Measurements from ENCODE around the gene CASP5. TPM values are rescaled to one million over a fixed set of nuclear protein-coding genes. Genes with fewer than 3 reads are reported as not detected.

Gene CASP5
- total RNA-seq, 1 donor from 2014 or later = not detected

DNA sequence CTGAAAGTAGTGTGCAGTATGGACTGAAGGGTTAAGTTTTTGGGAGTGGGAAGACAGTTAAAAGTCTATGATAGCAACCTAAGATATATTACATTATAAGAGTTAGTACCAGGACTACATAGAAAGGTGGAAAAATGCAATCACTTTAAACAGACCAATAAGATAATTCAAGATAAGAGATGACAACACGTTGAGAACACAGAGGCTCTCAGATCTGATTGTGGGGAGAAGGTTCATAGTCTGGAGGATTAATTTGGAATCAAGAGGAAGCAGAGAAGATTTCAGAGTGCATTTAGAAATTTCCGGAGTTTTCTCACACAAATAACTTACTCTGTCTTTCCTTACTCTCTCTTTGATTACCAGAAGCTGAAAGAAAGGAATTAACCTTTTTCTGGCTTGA, 441 bp downstream of the CASP5 start:
- no peak overlapping the region for H3K27ac Mint-ChIP-seq
- DNase-seq (ENCODE audit: low spot score) = no peak
- no peaks in the 10 kb centered on the region for H3K9me3 Mint-ChIP-seq
- no peaks in the 10 kb centered on the region for H3K27me3 Mint-ChIP-seq (ENCODE audit: low read depth)
- intact Hi-C loops (cut with micrococcal nuclease) = no loop called here
- no peak overlapping the region for H3K4me3 Mint-ChIP-seq (ENCODE audit: low read depth)
- peaks cover 1% of the 10 kb centered on the region for H3K4me1 Mint-ChIP-seq (ENCODE audit: low read depth)
- H3K36me3 Mint-ChIP-seq (ENCODE audit: low read depth) = peaks cover 18% of the 10 kb centered on the region

DNA sequence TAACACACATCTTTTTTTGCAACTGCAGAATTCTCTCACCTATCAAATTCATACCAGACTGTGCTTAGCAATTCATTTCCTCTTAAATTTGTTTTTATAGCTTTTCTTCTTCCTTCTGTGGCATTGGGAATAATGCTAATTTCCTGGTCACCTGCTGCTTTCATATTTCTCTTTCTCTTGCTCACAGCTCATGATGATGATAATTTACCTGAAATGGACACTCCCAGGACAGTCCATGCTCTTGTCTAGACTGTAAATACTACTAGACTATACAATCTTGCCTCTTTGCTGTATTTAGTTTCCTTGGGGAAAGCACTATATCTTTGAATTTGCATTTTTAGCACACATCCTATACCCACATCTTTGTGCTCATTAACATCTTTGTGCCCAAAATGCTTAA, 15.5 kb downstream of the CASP5 start:
- intact Hi-C loops (cut with micrococcal nuclease) = no loop called here

DNA sequence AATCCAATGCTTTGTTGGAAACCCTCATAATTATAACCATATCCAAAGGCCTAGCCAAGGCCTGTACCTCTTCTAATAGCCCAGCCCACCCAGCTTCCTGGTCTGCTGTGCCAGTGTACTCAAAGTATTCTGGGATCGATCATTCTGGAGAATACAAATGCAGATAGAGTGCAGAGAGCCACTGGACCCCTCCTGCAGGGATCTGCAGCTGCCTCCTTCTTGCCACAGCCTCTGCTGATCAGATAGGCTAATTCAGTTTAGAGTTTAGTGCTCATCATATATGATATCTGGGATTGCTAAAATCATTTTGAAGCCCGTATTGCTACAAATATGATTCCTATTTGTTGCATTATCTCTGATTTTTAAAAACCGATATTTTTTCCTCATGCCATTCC, 17.5 kb downstream of the CASP5 start:
- Mint-ChIP-seq H3K4me3 (ENCODE audit: low read depth) (no peak overlapping the region), H3K4me1 (ENCODE audit: low read depth) (peaks cover 5% of the 10 kb centered on the region), H3K9me3 (no peaks in the 10 kb centered on the region), H3K27me3 (ENCODE audit: low read depth) (peaks cover 1% of the 10 kb centered on the region), H3K36me3 (ENCODE audit: low read depth) (no peaks in the 10 kb centered on the region), H3K27ac (no peak overlapping the region)
- intact Hi-C loops (cut with micrococcal nuclease) = no loop called here
- no peak for DNase-seq (ENCODE audit: low spot score)

More for the DNA sequence above, 15.5 kb downstream of the CASP5 start:
- H3K27me3 Mint-ChIP-seq (ENCODE audit: low read depth) = peaks cover 9% of the 10 kb centered on the region
- no peaks in the 10 kb centered on the region for H3K36me3 Mint-ChIP-seq (ENCODE audit: low read depth)
- H3K27ac Mint-ChIP-seq = no peak overlapping the region
- no peak for DNase-seq (ENCODE audit: low spot score)
- no peaks in the 10 kb centered on the region for H3K9me3 Mint-ChIP-seq
- no peak overlapping the region for H3K4me3 Mint-ChIP-seq (ENCODE audit: low read depth)
- H3K4me1 Mint-ChIP-seq (ENCODE audit: low read depth) = no peaks in the 10 kb centered on the region

DNA sequence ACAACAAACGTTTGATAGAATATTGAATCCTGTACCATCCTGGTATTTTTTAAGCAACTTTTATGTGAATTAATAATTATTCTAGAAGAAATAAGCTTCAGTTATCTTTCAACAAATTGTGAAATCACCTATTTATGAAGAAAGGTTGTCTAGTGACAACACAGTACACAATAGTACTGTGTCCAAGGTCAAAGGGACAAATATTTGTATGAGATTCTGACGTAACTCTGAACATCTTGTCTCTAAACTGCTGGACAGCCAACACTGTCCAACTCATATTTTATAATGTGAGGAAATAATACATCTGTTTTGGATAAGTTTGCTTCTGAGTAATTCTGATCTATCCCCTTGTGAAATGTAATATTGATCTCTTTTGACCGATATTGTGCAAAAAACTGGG, 18.9 kb downstream of the CASP5 start:
- intact Hi-C loops (cut with micrococcal nuclease) = no loop called here
- H3K27ac Mint-ChIP-seq = no peak overlapping the region
- no peaks in the 10 kb centered on the region for H3K9me3 Mint-ChIP-seq
- no peak for DNase-seq (ENCODE audit: low spot score)
- no peaks in the 10 kb centered on the region for H3K36me3 Mint-ChIP-seq (ENCODE audit: low read depth)
- H3K4me3 Mint-ChIP-seq (ENCODE audit: low read depth) = no peak overlapping the region
- peaks cover 5% of the 10 kb centered on the region for H3K4me1 Mint-ChIP-seq (ENCODE audit: low read depth)
- peaks cover 1% of the 10 kb centered on the region for H3K27me3 Mint-ChIP-seq (ENCODE audit: low read depth)

DNA sequence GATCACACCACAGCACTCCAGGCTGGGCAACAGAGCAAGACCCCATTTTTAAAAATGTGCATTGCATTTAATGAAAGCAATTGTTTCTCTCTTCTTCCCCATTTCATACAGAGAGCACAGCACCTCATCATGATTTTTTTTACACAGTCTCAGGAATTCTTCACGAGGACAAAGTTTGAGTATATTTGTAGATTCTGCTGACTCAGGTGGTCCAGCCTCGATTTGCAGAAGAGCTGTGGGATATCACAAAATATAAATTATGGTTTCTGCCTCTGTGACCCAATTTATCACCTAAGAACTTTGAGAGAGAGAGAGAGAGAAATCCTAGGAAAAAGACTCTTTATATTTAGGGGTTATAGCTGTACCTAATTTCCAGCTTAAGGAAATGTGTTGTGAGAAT, 19.8 kb downstream of the CASP5 start:
- intact Hi-C loops (cut with micrococcal nuclease) = no loop called here
- no peak for DNase-seq (ENCODE audit: low spot score)
- Mint-ChIP-seq H3K27me3 (ENCODE audit: low read depth) (peaks cover 1% of the 10 kb centered on the region), H3K36me3 (ENCODE audit: low read depth) (no peaks in the 10 kb centered on the region), H3K4me3 (ENCODE audit: low read depth) (no peak overlapping the region), H3K27ac (no peak overlapping the region), H3K9me3 (no peaks in the 10 kb centered on the region), H3K4me1 (ENCODE audit: low read depth) (peaks cover 5% of the 10 kb centered on the region)

DNA sequence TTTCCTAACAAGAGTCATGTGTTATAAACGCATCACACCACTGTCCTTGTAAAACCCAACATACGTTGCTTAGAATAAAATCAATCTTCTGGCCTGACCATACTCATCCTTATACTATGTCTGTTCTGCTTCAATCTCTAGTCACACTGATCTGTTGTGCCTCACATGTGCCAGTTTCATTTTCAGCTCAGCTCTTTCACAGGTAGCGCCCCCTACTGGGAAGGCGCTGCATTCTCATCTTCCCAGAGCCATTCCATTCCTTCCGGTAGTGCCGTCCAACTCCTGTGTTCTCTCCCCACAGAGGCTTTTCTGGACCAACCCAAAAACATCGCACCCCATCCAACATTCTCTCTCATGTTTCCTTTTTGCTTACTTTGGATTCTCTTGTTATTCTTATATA, 22.2 kb downstream of the CASP5 start:
- peak; percentile 31 for DNase-seq (ENCODE audit: low spot score)
- H3K4me1 Mint-ChIP-seq (ENCODE audit: low read depth) = peaks cover 5% of the 10 kb centered on the region
- no peaks in the 10 kb centered on the region for H3K36me3 Mint-ChIP-seq (ENCODE audit: low read depth)
- H3K27ac Mint-ChIP-seq = no peak overlapping the region
- H3K4me3 Mint-ChIP-seq (ENCODE audit: low read depth) = no peak overlapping the region
- no peaks in the 10 kb centered on the region for H3K9me3 Mint-ChIP-seq
- H3K27me3 Mint-ChIP-seq (ENCODE audit: low read depth) = peaks cover 1% of the 10 kb centered on the region
- intact Hi-C loops (cut with micrococcal nuclease) = loop anchor here (1.0 kb wide), 1 partner anchor 391 kb away; no protein-coding TSS in a partner anchor

DNA sequence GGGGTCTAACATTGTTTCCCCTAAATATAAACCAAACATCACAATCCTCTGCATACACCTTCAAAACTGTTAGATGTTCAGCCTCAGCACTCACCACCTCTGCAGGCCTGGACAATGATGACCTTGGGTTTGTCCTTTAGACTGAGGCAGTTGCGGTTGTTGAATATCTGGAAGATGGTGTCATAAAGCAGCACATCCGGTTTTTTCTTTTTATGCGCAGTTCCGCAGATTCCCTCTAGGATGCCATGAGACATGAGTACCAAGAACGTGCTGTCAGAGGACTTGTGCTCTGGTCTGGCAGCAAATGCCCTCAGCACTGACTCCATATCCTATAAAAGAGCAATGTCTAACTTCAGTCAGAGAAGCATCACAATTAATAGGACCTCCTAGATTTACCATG, 22.8 kb downstream of the CASP5 start:
- intact Hi-C loops (cut with micrococcal nuclease) = loop anchor here (1.0 kb wide), 1 partner anchor 391 kb away; no protein-coding TSS in a partner anchor
- H3K9me3 Mint-ChIP-seq = no peaks in the 10 kb centered on the region
- H3K27me3 Mint-ChIP-seq (ENCODE audit: low read depth) = peaks cover 1% of the 10 kb centered on the region
- no peak overlapping the region for H3K4me3 Mint-ChIP-seq (ENCODE audit: low read depth)
- DNase-seq (ENCODE audit: low spot score) = no peak
- peaks cover 5% of the 10 kb centered on the region for H3K4me1 Mint-ChIP-seq (ENCODE audit: low read depth)
- H3K36me3 Mint-ChIP-seq (ENCODE audit: low read depth) = no peaks in the 10 kb centered on the region
- H3K27ac Mint-ChIP-seq = no peak overlapping the region

DNA sequence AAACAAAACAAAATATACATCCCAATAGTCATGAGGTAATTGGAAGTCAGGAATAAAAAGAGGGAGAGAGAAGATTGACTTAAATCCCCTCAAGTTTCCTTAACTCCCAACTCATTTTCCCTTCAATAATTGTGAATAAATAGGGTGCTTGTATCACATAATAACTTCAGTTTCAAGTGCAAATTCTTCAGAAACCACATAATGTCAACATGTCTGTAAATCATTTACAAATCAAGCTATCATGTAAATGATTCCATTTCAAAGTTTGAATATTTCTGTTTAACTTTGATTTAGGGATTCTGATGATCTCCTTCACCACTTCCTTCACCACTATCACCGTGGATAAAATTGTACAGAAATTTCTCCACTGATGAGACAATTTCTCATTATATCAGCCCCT, 23.2 kb downstream of the CASP5 start:
- H3K4me3 Mint-ChIP-seq (ENCODE audit: low read depth) = no peak overlapping the region

DNA sequence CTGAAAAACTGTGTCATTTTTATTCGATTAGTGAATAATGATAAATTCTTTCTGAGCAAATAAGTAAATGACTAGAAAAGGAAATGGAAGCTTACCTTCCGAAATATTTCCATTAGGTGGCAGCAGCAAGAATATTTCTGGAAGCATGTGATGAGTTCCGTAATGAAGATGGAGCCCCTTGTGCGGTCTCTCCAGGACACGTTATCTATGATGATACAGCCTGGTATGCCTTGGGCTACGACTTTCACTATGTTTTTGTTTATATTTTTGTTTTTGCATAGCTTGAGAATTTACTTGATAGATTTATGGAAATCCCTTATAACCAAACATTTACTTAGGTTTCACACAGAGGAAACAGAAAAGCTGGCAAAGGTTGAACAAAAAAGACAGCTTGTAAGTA, 25.7 kb downstream of the CASP5 start:
- no peak for DNase-seq (ENCODE audit: low spot score)
- Mint-ChIP-seq H3K36me3 (ENCODE audit: low read depth) (no peaks in the 10 kb centered on the region), H3K4me3 (ENCODE audit: low read depth) (no peak overlapping the region), H3K9me3 (no peaks in the 10 kb centered on the region), H3K4me1 (ENCODE audit: low read depth) (peaks cover 5% of the 10 kb centered on the region), H3K27ac (no peak overlapping the region), H3K27me3 (ENCODE audit: low read depth) (no peaks in the 10 kb centered on the region)
- intact Hi-C loops (cut with micrococcal nuclease) = loop anchor here (5.0 kb wide), 1 partner anchor 45 kb away; no protein-coding TSS in a partner anchor

More for the DNA sequence above, 23.2 kb downstream of the CASP5 start:
- H3K4me1 Mint-ChIP-seq (ENCODE audit: low read depth) = peaks cover 5% of the 10 kb centered on the region
- DNase-seq (ENCODE audit: low spot score) = no peak
- H3K9me3 Mint-ChIP-seq = no peaks in the 10 kb centered on the region
- H3K27me3 Mint-ChIP-seq (ENCODE audit: low read depth) = peaks cover 1% of the 10 kb centered on the region
- intact Hi-C loops (cut with micrococcal nuclease) = loop anchor here (1.0 to 5.0 kb wide), 2 partner anchors 47 to 390 kb away; no protein-coding TSS in a partner anchor
- H3K27ac Mint-ChIP-seq = no peak overlapping the region
- H3K36me3 Mint-ChIP-seq (ENCODE audit: low read depth) = no peaks in the 10 kb centered on the region

DNA sequence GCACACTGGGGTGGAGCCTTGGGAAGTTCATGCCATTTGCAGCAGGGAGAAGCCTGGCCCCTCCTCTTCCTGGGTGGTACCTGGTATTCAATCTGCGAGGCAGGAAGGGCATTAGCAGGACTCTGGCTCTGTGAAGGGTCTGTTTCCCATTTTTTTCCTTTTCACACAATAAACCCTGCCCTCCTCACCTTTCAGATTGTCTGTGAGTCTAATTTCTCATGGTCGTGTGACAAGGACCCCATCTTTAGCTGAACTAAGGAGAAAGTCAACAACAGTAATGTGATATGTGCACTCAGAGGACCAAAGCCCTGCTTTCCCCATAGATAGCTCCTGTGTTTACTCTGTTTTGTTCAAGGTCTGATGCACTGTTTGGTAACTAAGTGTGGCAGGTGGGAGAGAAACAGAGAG, 28.0 kb downstream of the CASP5 start:
- no peak for DNase-seq (ENCODE audit: low spot score)
- Mint-ChIP-seq H3K27ac (no peak overlapping the region), H3K36me3 (ENCODE audit: low read depth) (no peaks in the 10 kb centered on the region), H3K4me1 (ENCODE audit: low read depth) (no peaks in the 10 kb centered on the region), H3K27me3 (ENCODE audit: low read depth) (peaks cover 8% of the 10 kb centered on the region), H3K9me3 (no peaks in the 10 kb centered on the region), H3K4me3 (ENCODE audit: low read depth) (no peak overlapping the region)
- intact Hi-C loops (cut with micrococcal nuclease) = loop anchor here (5.0 kb wide), 1 partner anchor 43 kb away; no protein-coding TSS in a partner anchor

DNA sequence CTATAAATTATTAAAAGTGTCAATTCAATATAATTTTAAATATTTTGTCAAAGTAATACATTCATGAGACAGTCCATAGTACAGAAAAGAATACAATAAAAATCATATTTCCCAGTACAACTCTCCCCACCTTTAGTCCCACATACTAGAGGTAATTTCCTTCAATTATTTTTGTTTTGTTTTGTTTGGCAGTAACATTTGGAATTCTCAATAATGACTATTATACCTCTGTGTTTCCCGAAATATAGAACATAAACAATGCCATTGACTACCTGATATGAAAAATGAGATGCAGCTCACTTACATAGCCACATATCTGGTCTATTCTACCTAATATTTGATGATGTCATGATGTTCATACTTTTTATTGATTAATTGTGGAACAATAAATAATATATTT, 30.2 kb downstream of the CASP5 start:
- H3K9me3 Mint-ChIP-seq = no peaks in the 10 kb centered on the region
- intact Hi-C loops (cut with micrococcal nuclease) = no loop called here
- no peaks in the 10 kb centered on the region for H3K4me1 Mint-ChIP-seq (ENCODE audit: low read depth)
- H3K36me3 Mint-ChIP-seq (ENCODE audit: low read depth) = no peaks in the 10 kb centered on the region
- peaks cover 16% of the 10 kb centered on the region for H3K27me3 Mint-ChIP-seq (ENCODE audit: low read depth)
- DNase-seq (ENCODE audit: low spot score) = no peak
- no peak overlapping the region for H3K27ac Mint-ChIP-seq
- no peak overlapping the region for H3K4me3 Mint-ChIP-seq (ENCODE audit: low read depth)

DNA sequence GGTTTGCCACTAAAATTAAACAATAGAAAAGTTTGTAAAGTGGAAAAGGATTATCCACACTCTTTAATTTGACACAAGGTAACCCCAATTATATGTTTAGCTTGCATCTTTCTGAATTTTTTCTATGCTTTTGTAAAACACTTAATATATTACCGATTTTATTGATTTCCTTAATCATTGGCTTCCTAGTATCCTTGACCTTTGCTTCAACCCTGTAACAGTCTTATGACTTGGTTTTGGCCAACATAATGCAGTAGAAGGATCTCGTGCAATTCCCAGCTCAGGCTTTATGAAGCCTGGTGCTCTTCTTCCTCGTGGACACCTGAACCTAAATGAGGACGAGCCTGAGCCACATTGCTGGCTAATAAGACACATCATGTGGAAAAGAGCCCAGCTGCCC, 31.0 kb downstream of the CASP5 start:
- no peak for DNase-seq (ENCODE audit: low spot score)
- no peak overlapping the region for H3K4me3 Mint-ChIP-seq (ENCODE audit: low read depth)
- H3K27ac Mint-ChIP-seq = no peak overlapping the region
- no peaks in the 10 kb centered on the region for H3K4me1 Mint-ChIP-seq (ENCODE audit: low read depth)
- H3K27me3 Mint-ChIP-seq (ENCODE audit: low read depth) = peaks cover 17% of the 10 kb centered on the region
- intact Hi-C loops (cut with micrococcal nuclease) = no loop called here
- no peaks in the 10 kb centered on the region for H3K9me3 Mint-ChIP-seq
- no peaks in the 10 kb centered on the region for H3K36me3 Mint-ChIP-seq (ENCODE audit: low read depth)

DNA sequence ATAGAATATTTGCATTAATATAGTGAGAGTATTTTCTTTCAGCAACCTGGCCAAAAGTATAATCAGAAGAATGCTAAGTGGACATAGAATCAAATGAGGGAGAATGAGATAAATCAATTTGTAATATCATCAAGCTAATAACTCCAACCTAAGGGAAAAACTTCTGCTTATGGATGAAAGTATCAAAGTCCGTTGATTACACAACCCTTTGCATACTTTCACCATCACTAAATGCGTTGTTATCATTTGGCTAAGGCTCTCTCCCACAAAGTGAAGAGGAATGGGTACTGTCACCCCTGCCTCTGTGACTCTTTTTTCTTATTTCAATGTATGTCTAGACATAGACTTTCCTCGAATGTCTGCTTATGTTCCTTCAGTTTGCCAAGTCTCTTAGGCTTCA, 38.2 kb downstream of the CASP5 start:
- Mint-ChIP-seq H3K9me3 (no peaks in the 10 kb centered on the region), H3K27me3 (ENCODE audit: low read depth) (peaks cover 13% of the 10 kb centered on the region), H3K36me3 (ENCODE audit: low read depth) (no peaks in the 10 kb centered on the region), H3K27ac (no peak overlapping the region), H3K4me3 (ENCODE audit: low read depth) (no peak overlapping the region), H3K4me1 (ENCODE audit: low read depth) (no peaks in the 10 kb centered on the region)
- intact Hi-C loops (cut with micrococcal nuclease) = no loop called here
- no peak for DNase-seq (ENCODE audit: low spot score)

DNA sequence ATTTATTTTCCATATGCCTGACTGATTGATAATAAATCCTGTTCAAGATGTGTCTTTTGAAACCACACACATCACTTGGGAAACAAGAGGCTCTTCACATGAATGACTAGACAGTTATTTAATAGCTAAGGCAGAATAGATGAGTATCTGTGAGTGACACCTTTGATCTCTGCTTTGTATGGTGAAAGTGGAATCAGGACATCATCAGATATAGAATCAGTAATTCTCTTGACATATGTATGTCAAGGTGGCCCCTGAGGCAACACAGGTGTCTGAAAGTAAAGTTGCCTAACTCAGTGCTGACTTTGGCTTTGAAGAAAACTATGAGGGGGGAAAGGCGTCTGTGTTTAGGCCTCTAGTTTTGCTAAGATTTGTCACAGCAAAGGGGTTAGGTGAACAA, 43.1 kb downstream of the CASP5 start:
- Mint-ChIP-seq H3K4me3 (ENCODE audit: low read depth) (no peak overlapping the region), H3K27ac (no peak overlapping the region), H3K9me3 (no peaks in the 10 kb centered on the region), H3K27me3 (ENCODE audit: low read depth) (peaks cover 5% of the 10 kb centered on the region), H3K4me1 (ENCODE audit: low read depth) (no peaks in the 10 kb centered on the region), H3K36me3 (ENCODE audit: low read depth) (no peaks in the 10 kb centered on the region)
- no peak for DNase-seq (ENCODE audit: low spot score)
- intact Hi-C loops (cut with micrococcal nuclease) = no loop called here
